Stimulated activated CD4-positive, alpha-beta T cell treated with anti-CD3 and anti-CD28 coated beads, Interleukin-4, amount 100 ng/mL, for 4 hours (primary cell): Measurements from ENCODE around the gene GOLGA6L10.

Source experiments
- DNase-seq, 2 experiments: peaks; one replicate each; pipeline ENCODE4 v3.0.0-alpha.2; 2020

The GOLGA6L10 gene

GRCh38 chr15:82297546-82297945 lies 51.7 kb downstream of the GOLGA6L10 start:
- no peak for DNase-seq

GRCh38 chr15:82294061-82294690 lies 55.1 kb downstream of the GOLGA6L10 start:
- no peak for DNase-seq

- no peak for DNase-seq
Measured at GRCh38 chr15:82292271-82292670, 57.0 kb downstream of the GOLGA6L10 start.
